Psoas muscle (tissue), 8 donors: ENCODE data around the gene RTP3. TPM values are rescaled to one million over a fixed set of nuclear protein-coding genes. Genes with fewer than 3 reads are reported as not detected.

Source experiments
- ATAC-seq, 4 donors: fragments of 200-7000 bp; cut with Tn5 transposase; one replicate each; pipeline ENCODE4 v1.9.1; 2020; ENCODE audit warnings: moderate library complexity in 3 of 4, mild to moderate bottlenecking in 2 of 4
- DNase-seq, 2 donors: peaks; one replicate each; pipeline ENCODE4 v3.0.0-alpha.2; 2020
- H3K27ac ChIP-seq: fragments of 200-600 bp; one replicate; pipeline ENCODE4 v1.8.0; 2022
- H3K27me3 ChIP-seq, 3 donors: fragments of 200-600 bp in 1 of 3; one replicate each; pipeline versions ENCODE4 v1.6.1 to v1.8.0; 2013 to 2022; ENCODE audit warnings: low read length in 2 of 3, mild to moderate bottlenecking in 2 of 3, moderate library complexity in 1 of 3; ENCODE audit not compliant: insufficient read depth in 3 of 3
- H3K36me3 ChIP-seq, 2 donors: fragments of 200-600 bp in 1 of 2; one replicate each; pipeline versions ENCODE4 v1.6.1 to v1.8.0; 2013 to 2022; ENCODE audit warnings: low read depth in 1 of 2, mild to moderate bottlenecking in 1 of 2, moderate library complexity in 1 of 2; ENCODE audit not compliant: insufficient read depth in 1 of 2
- H3K4me1 ChIP-seq: fragments of 200-600 bp; one replicate; pipeline ENCODE4 v1.8.0; 2022
- H3K4me3 ChIP-seq: fragments of 200-600 bp; one replicate; pipeline ENCODE4 v1.8.0; 2022; ENCODE audit warnings: mild to moderate bottlenecking
- H3K9me3 ChIP-seq: fragments of 200-600 bp; one replicate; pipeline ENCODE4 v1.8.0; 2022
- CTCF ChIP-seq: fragments of 200-600 bp; IDR thresholded peaks from one replicate; pipeline ENCODE4 v1.8.0; 2022; ENCODE audit warnings: antibody characterized with exemption
- WGBS, 3 donors: extraction: QIAGEN DNeasy Blood & Tissue Kit; methylation state at CpG; one replicate each; pipeline versions ENCODE4 v1.1.6 to v1.1.7; 2013; 5-methylcytosine and 5-hydroxymethylcytosine counted together
- intact Hi-C, 2 donors: fragments of 100-400 bp; cut with DNase I; formaldehyde crosslinking; loops; one replicate each; pipeline versions ENCODE4 v1.11.0 to v1.14.2; 2022
- polyA plus RNA-seq, 3 donors: library from polyadenylated mRNA; stranded (reverse); fragments of 200-250 nt; gene quantifications; one replicate each; pipeline ENCODE4 v1.2.3, GENCODE V29; 2013
- total RNA-seq, 4 donors: library from RNA; stranded (reverse); fragmentation: NEBNext Ultra II Directional in 2 of 4; extraction: Animal tissue kit (Norgen Biotek cat#: 25700) in 2 of 4; gene quantifications; one replicate each; pipeline versions ENCODE4 v1.2.1 to v1.2.4, GENCODE V29; 2021 to 2023
- donor health status: healthy with polysubstance abuse.
- donor health status: DM: no; HTN: no; CAD: no; lungs with moderate emphysema.
- donor health status: Bipolar disorder and iron deficiency.
- donor health status: healthy.
- donor health status: DM: yes; HTN: yes; CAD: no.
- donor health status: DM: no; HTN: no; CAD: no.
- donor health status: DM: no; HTN: no; CAD: no.
- donor health status: DM: yes; HTN: yes; CAD: no.

The RTP3 gene
- total and polyA plus RNA-seq, 7 donors: 0.01 TPM; not detected in 6

GRCh38 chr3:46482632-46483350, 15.0 kb upstream of the RTP3 start:
- no peak overlapping the region for H3K27ac ChIP-seq
- TF ChIP-seq CTCF: no peak
- ATAC-seq (no peak), DNase-seq (no peak)
- no peak overlapping the region for H3K4me3 ChIP-seq
- WGBS, 3 donors: 88 to 95% (median 90%) methylated on average over 1 of the region's 1 CpG
- H3K9me3 ChIP-seq: no peaks in the 10 kb centered on the region
- H3K36me3 ChIP-seq: no peaks in the 10 kb centered on the region
- H3K27me3 ChIP-seq: no peaks in the 10 kb centered on the region
- H3K4me1 ChIP-seq: no peaks in the 10 kb centered on the region
- intact Hi-C loops: no loop called here

- intact Hi-C loops: no loop called here
- H3K4me1 ChIP-seq: peaks cover under 1% of the 10 kb centered on the region
- no peak for DNase-seq
- no peak for TF ChIP-seq CTCF
- no peaks in the 10 kb centered on the region for H3K9me3 ChIP-seq
- WGBS, 3 donors: 85 to 93% (median 86%) methylated on average over 2 of the region's 2 CpGs
- H3K4me3 ChIP-seq: no peak overlapping the region
- H3K27me3 ChIP-seq: no peaks in the 10 kb centered on the region
- H3K27ac ChIP-seq: no peak overlapping the region
- no peak for ATAC-seq
- H3K36me3 ChIP-seq: no peaks in the 10 kb centered on the region
Observed at GRCh38 chr3:46483825-46484224, 14.0 kb upstream of the RTP3 start.

- Histone ChIP-seq H3K4me3 (no peak overlapping the region), H3K36me3 (no peaks in the 10 kb centered on the region), H3K4me1 (peaks cover 6% of the 10 kb centered on the region), H3K27me3 (no peaks in the 10 kb centered on the region), H3K27ac (no peak overlapping the region), H3K9me3 (no peaks in the 10 kb centered on the region)
- ATAC-seq (no peak), DNase-seq (no peak)
- intact Hi-C loops: no loop called here
- no peak for TF ChIP-seq CTCF
- 63 to 83% (median 68%) methylated on average over 1 of the region's 1 CpG for WGBS, 3 donors
Observed at GRCh38 chr3:46484388-46484787, 13.4 kb upstream of the RTP3 start.

GRCh38 chr3:46484911-46485778, 12.6 kb upstream of the RTP3 start:
- intact Hi-C loops: loop anchor here in 1 of 2 donors (5.0 kb wide), 1 partner anchor 72 kb away; no protein-coding TSS in a partner anchor

More at GRCh38 chr3:46484911-46485778, 12.6 kb upstream of the RTP3 start:
- Histone ChIP-seq H3K27ac (no peak overlapping the region), H3K36me3 (no peaks in the 10 kb centered on the region), H3K4me1 (peaks cover 14% of the 10 kb centered on the region), H3K9me3 (no peaks in the 10 kb centered on the region), H3K4me3 (no peak overlapping the region), H3K27me3 (no peaks in the 10 kb centered on the region)
- WGBS, 3 donors: 50 to 69% (median 52%) methylated on average over 10 of the region's 10 CpGs
- ATAC-seq: no peak
- TF ChIP-seq CTCF: no peak
- DNase-seq: no peak
